Astrocyte of the cerebellum (primary cell): Measurements from ENCODE around the gene CPN1.

Experiments used
- DNase-seq: peaks from one replicate; pipeline ENCODE4 v3.0.0-alpha.2; 2011; ENCODE audit warnings: low read depth
- H3K4me3 ChIP-seq: 2 replicates; pipeline ENCODE4 v1.5.1; 2011; ENCODE audit warnings: mild to moderate bottlenecking, low read depth, low read length, moderate library complexity
- in situ Hi-C: cut with HindIII; loops from 2 replicates; pipeline ENCODE4 v1.10.0; 2017; ENCODE audit warnings: low sequenced_read_pairs
- TF ChIP-seq, protein P1 (sequence below): IDR thresholded peaks from 2 replicates; pipeline ENCODE4 v1.5.1; 2012; ENCODE audit warnings: low read length, low read depth, moderate library complexity, mild to moderate bottlenecking; ENCODE audit errors: missing control alignments

The CPN1 gene

GRCh38 chr10:100065084-100065660 is 16.5 kb downstream of the CPN1 start:
- DNase-seq: no peak
- no peak overlapping the region for H3K4me3 ChIP-seq
- in situ Hi-C loops: no loop called here
- TF ChIP-seq, protein P1, sequence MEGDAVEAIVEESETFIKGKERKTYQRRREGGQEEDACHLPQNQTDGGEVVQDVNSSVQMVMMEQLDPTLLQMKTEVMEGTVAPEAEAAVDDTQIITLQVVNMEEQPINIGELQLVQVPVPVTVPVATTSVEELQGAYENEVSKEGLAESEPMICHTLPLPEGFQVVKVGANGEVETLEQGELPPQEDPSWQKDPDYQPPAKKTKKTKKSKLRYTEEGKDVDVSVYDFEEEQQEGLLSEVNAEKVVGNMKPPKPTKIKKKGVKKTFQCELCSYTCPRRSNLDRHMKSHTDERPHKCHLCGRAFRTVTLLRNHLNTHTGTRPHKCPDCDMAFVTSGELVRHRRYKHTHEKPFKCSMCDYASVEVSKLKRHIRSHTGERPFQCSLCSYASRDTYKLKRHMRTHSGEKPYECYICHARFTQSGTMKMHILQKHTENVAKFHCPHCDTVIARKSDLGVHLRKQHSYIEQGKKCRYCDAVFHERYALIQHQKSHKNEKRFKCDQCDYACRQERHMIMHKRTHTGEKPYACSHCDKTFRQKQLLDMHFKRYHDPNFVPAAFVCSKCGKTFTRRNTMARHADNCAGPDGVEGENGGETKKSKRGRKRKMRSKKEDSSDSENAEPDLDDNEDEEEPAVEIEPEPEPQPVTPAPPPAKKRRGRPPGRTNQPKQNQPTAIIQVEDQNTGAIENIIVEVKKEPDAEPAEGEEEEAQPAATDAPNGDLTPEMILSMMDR: no peak

DNA sequence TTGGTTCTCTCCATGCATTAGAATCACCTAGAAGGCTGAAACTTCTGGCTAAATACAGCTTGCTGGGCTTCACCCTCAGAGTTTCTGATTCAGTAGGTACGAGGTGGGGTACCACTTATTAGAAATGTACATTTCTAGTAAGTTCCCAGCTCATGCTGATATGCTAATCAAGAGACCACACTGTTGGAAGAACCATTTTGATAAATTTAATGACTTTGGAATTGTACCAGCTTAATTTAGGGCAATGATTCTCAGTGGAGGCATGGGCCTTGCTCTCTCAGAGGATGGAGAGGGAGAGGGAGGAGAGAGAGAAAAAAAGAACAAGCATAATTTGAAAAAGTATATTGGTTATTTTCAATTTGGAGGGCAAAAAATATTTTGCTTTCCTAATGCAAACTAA is 20.3 kb downstream of the CPN1 start:
- DNase-seq: no peak
- in situ Hi-C loops: no loop called here
- no peak overlapping the region for H3K4me3 ChIP-seq
- TF ChIP-seq, protein P1: no peak

DNA sequence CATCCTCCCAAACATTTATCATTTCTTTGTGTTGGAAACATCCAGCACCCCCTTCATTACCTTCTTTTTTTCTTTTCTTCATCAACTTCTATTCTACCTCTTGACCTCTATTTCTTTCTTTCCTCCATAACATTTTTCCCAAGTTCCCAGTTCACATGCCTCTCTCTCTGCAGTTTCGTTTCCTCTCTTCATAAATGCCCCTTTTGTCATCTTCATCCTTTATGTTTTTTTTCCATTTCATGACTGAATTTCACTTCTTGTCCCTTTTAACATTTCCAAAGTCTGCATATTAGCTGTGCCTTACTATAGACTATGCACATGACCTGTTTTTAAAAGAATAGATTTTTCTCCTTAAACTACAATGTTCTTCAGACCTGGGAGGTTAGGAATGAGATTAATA is 23.7 kb downstream of the CPN1 start:
- no peak for DNase-seq
- TF ChIP-seq, protein P1: no peak
- no peak overlapping the region for H3K4me3 ChIP-seq
- in situ Hi-C loops: no loop called here

DNA sequence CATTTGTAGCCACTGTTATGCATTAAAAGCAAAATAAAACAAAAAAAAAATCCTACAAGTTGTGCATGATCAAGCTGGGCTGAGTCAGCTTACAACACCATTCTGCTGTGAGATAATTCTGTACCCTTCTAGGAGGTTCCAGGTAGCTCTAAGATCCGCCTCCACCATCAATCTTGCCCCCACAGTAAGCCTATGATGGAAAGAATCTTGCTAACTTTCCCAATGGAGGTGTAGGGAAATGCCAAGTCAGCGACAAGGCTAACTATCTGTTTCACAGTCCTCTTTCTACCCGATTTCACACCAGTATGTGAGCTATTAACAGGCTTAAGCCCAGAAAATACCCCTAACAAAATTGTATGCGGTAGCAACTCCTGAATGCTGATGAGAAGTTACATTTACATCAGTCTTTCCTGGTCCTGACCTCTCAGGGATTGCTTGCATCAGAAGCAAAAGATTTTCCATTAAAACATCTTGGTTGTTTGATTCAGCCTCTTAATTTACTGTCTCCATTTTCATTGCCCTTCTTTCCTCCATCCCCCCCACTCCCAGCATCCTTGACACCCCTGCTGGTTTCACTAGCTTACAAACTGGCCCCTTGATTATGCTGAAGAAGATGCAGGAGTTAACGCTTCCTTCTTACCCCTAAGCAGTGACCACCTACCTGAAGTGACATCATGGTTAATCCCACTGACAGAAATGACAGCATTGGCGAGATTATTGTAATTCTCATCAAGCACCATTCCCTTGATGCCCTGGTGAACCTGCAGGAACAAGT is 27.8 kb downstream of the CPN1 start:
- no peak overlapping the region for H3K4me3 ChIP-seq
- DNase-seq: no peak
- TF ChIP-seq, protein P1: no peak
- in situ Hi-C loops: no loop called here

- TF ChIP-seq, protein P1: peak; percentile 94
- no peak overlapping the region for H3K4me3 ChIP-seq
- in situ Hi-C loops: loop anchor here (5.0 kb wide), 1 partner anchor 199 kb away; no protein-coding TSS in a partner anchor
- DNase-seq: peak; percentile 78
Measured at GRCh38 chr10:100046021-100046486, 35.6 kb downstream of the CPN1 start.

DNA sequence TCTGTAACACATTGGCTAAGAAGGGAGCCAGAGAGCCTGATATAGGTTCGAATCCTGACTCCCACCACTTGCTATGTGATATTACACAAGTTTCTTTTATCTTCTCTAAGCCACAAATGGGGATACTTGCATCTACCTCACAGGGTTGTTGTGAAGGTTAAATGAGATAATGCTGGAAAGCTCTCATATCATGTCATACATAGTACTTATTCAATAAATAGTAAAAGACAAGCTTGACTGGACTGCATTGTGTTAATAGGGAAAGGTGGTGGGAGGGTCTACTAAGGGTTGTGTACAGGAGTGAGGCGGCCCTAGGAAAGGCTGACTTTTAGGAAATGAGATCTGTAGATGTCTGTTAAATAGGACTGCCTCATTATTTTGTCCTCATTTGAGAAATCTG is 36.1 kb downstream of the CPN1 start:
- in situ Hi-C loops: loop anchor here (5.0 kb wide), 1 partner anchor 198 kb away; no protein-coding TSS in a partner anchor

More for the DNA sequence above, 36.1 kb downstream of the CPN1 start:
- H3K4me3 ChIP-seq: no peak overlapping the region
- no peak for DNase-seq
- TF ChIP-seq, protein P1: no peak
